HepG2 (cell line): ENCODE results near the gene PRKCD. TPM values are rescaled to one million over a fixed set of nuclear protein-coding genes. Genes with fewer than 3 reads are reported as not detected.
A peak's percentile ranks its signal among the peaks of the same experiment; 100 is the strongest.

Experiments used
- ATAC-seq: fragments of 200-7000 bp; cut with Tn5 transposase; 3 replicates; pipeline ENCODE4 v1.9.1; 2020; ENCODE audit warnings: mild to moderate bottlenecking, moderate library complexity
- BruUV-seq: library from RNA; stranded (reverse); fragments of 400-500 nt; replicated peaks from 2 replicates; lab custom pipeline; 2021; lab: Mats Ljungman, UMichigan
- CTCF ChIA-PET: fragments of 300-600 bp; formaldehyde crosslinking; extraction: SDS; loops from one replicate; lab custom pipeline; 2021; ENCODE audit warnings: low total read pairs, inconsistent platforms, low intra/inter-chr PET ratio; lab: Yijun Ruan, JAX
- POLR2A ChIA-PET: fragments of 350-600 bp; sonication (Branson Sonifier 250); formaldehyde crosslinking; loops from one replicate; lab custom pipeline; 2020; ENCODE audit warnings: antibody characterized with exemption, inconsistent platforms; lab: Yijun Ruan, JAX
- DNase-seq: peaks from one replicate; pipeline ENCODE4 v3.0.0-alpha.2; 2015; ENCODE audit warnings: low spot score
- FAIRE-seq: peaks from 3 replicates; lab custom pipeline; 2011; peaks lifted over from hg19 to GRCh38; lab: Jason Lieb, UNC
- H2AFZ ChIP-seq: one replicate; pipeline ENCODE4 v1.6.1; 2011; ENCODE audit warnings: low read length, inconsistent platforms
- H3K27ac ChIP-seq: fragments of 300-600 bp; 3 replicates; pipeline ENCODE4 v1.8.0; 2011; ENCODE audit warnings: mixed run types, mild to moderate bottlenecking, mixed read lengths, low read length, inconsistent platforms; ENCODE audit not compliant: insufficient read depth; ENCODE audit errors: extremely low read length
- H3K27me3 ChIP-seq, 2 experiments: fragments of 200-600 bp in 1 of 2; 2 replicates in 1 of 2; 3 replicates in 1 of 2; pipeline versions ENCODE4 v1.6.0 to v1.8.0; 2011; ENCODE audit warnings: low read length in 2 of 2, mild to moderate bottlenecking in 2 of 2, moderate library complexity in 2 of 2, inconsistent platforms in 1 of 2; ENCODE audit not compliant: insufficient read depth in 2 of 2, control insufficient read depth in 1 of 2
- H3K36me3 ChIP-seq, 2 experiments: fragments of 200-600 bp in 1 of 2; replicated peaks in 1 of 2; 2 replicates in 1 of 2; 3 replicates in 1 of 2; pipeline versions ENCODE4 v1.5.1 to v1.8.0; 2011; ENCODE audit warnings: low read length in 2 of 2, inconsistent platforms in 1 of 2; ENCODE audit not compliant: insufficient read depth in 2 of 2, control insufficient read depth in 1 of 2
- H3K4me1 ChIP-seq: 2 replicates; pipeline ENCODE4 v1.5.1; 2012; ENCODE audit warnings: low read length, inconsistent platforms; ENCODE audit not compliant: insufficient read depth
- H3K4me2 ChIP-seq: 2 replicates; pipeline ENCODE4 v1.6.0; 2011; ENCODE audit warnings: low read depth, low read length, inconsistent platforms
- H3K4me3 ChIP-seq, 3 experiments: fragments of 200-600 bp in 1 of 3; sonication (generic), shearing (Covaris generic) in 1 of 3; replicated peaks in 1 of 3; 2 replicates each; pipeline ENCODE4 v1.5.1; 2011 to 2016; ENCODE audit warnings: low read length in 3 of 3, inconsistent platforms in 2 of 3, low read depth in 2 of 3, mild to moderate bottlenecking in 2 of 3, control low read depth in 1 of 3, mixed read lengths in 1 of 3; ENCODE audit not compliant: insufficient read depth in 1 of 3
- H3K79me2 ChIP-seq: one replicate; pipeline ENCODE4 v1.6.1; 2011; ENCODE audit warnings: low read length, inconsistent platforms; ENCODE audit not compliant: insufficient read depth
- H3K9ac ChIP-seq: 2 replicates; pipeline ENCODE4 v1.6.0; 2011; ENCODE audit warnings: mild to moderate bottlenecking, low read depth, low read length, inconsistent platforms; ENCODE audit not compliant: insufficient read depth
- H3K9me3 ChIP-seq: 2 replicates; pipeline ENCODE4 v1.5.1; 2012; ENCODE audit warnings: mild to moderate bottlenecking, low read length
- H4K20me1 ChIP-seq: 2 replicates; pipeline ENCODE4 v1.6.0; 2011; ENCODE audit warnings: inconsistent platforms, mild to moderate bottlenecking, low read length, moderate library complexity; ENCODE audit not compliant: insufficient read depth
- PATZ1 ChIP-seq: sonication (generic); formaldehyde crosslinking; IDR thresholded peaks from 2 replicates; pipeline ENCODE4 v1.4.0; 2020; ENCODE audit warnings: missing genetic modification reagents
- ZMYM3 ChIP-seq: sonication (generic); formaldehyde crosslinking; IDR thresholded peaks from 2 replicates; pipeline ENCODE4 v1.5.1; 2020; ENCODE audit warnings: mild to moderate bottlenecking, missing genetic modification reagents
- ZNF629 ChIP-seq: sonication (generic); formaldehyde crosslinking; conservative IDR thresholded peaks from 2 replicates; pipeline ENCODE4 v1.5.0; 2020; ENCODE audit warnings: missing genetic modification reagents
- WGBS: methylation state at CpG from one replicate; pipeline ENCODE4 v1.1.6; 2017; ENCODE audit warnings: low lambda C conversion rate; 5-methylcytosine and 5-hydroxymethylcytosine counted together
- in situ Hi-C: cut with HindIII; loops from 2 replicates; pipeline ENCODE4 v1.10.0; 2017; ENCODE audit warnings: low pct_unique_long_range_greater_than_20kb; ENCODE audit not compliant: extremely low pct_ligation_motif_present
- intact Hi-C: fragments of 100-400 bp; cut with micrococcal nuclease; formaldehyde crosslinking; loops from one replicate; pipeline ENCODE4 v1.10.0; 2022; ENCODE audit not compliant: unreplicated experiment
- polyA plus RNA-seq, 8 experiments: library from polyadenylated mRNA; depleted of rRNA in 3 of 8; stranded (reverse) in 7 of 8; unstranded in 1 of 8; fragments of >200 nt; fragmentation: Illumina TruSeq in 4 of 8; extraction: Trizol in 4 of 8; gene quantifications; 2 replicates each; pipeline versions ENCODE4 v1.2.1 to v1.2.3, GENCODE V29; 2011 to 2016; ENCODE audit warnings: low read depth in 4 of 8, missing spikeins in 1 of 8, mixed read lengths in 1 of 8; ENCODE audit not compliant: insufficient read depth in 1 of 8
- total RNA-seq, 5 experiments: library from RNA; depleted of rRNA; stranded (reverse); fragments of >200 nt; fragmentation: Illumina TruSeq; extraction: Trizol; gene quantifications; 2 replicates each; pipeline ENCODE4 v1.2.3, GENCODE V29; 2016; ENCODE audit warnings: low read depth in 1 of 5
- TF ChIP-seq, protein P1 (sequence below): IDR thresholded peaks from 2 replicates; pipeline ENCODE4 v1.6.1; 2016; ENCODE audit warnings: low read depth, control low read depth

PRKCD gene
- total and polyA plus RNA-seq, 2 of the 13 experiments (the other 11 are each of a cell fraction or from before 2014, with no cell fraction given), result 1.6 to 40.7 TPM

GRCh38 chr3:53163444-53164387 is 2.7 kb downstream of the PRKCD start:
- peaks cover 4 to 6% of the 10 kb centered on the region in 2 experiments; a peak in 2 of 5 replicates for H3K36me3 ChIP-seq
- H3K4me2 ChIP-seq, result peak overlapping the region; percentile 99
- WGBS, result 79% methylated on average over 5 of the region's 6 CpGs
- in situ Hi-C loops, result no loop called here
- H3K4me1 ChIP-seq, result peaks cover 66% of the 10 kb centered on the region
- TF ChIP-seq ZNF629 (peak; percentile 93), ZMYM3 (CRISPR knock-in tag) (peak; percentile 41; the same call in 1 of the 2 replicates), PATZ1 (CRISPR knock-in tag) (0 out of 2 replicates have a peak, but pooled peaks have one; percentile 20)
- TF ChIP-seq, protein P1, sequence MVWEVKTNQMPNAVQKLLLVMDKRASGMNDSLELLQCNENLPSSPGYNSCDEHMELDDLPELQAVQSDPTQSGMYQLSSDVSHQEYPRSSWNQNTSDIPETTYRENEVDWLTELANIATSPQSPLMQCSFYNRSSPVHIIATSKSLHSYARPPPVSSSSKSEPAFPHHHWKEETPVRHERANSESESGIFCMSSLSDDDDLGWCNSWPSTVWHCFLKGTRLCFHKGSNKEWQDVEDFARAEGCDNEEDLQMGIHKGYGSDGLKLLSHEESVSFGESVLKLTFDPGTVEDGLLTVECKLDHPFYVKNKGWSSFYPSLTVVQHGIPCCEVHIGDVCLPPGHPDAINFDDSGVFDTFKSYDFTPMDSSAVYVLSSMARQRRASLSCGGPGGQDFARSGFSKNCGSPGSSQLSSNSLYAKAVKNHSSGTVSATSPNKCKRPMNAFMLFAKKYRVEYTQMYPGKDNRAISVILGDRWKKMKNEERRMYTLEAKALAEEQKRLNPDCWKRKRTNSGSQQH, result no peak
- H3K9ac ChIP-seq, result no peak overlapping the region
- BruUV-seq, result TSS peak; percentile 60
- H2AFZ ChIP-seq, result no peak overlapping the region
- H4K20me1 ChIP-seq, result peaks cover 3% of the 10 kb centered on the region
- ChIA-PET CTCF (interaction anchor here (1.2 kb wide), 1 partner anchor 32 kb away, joined by 4 read pairs; no protein-coding TSS in a partner anchor), POLR2A (interaction anchor here (1.1 kb wide), 2 partner anchors 14 to 29 kb away, joined by 3 read pairs; no protein-coding TSS in a partner anchor)
- intact Hi-C loops, result no loop called here
- DNase-seq (no peak), ATAC-seq (no peak), FAIRE-seq (no peak)
- no peaks in the 10 kb centered on the region for H3K9me3 ChIP-seq
- H3K4me3 ChIP-seq, result peak overlapping the region in 1 of 3 experiments; percentile 87; a peak in 1 of 6 replicates
- H3K27ac ChIP-seq, result no peak overlapping the region
- H3K27me3 ChIP-seq, result no peaks in the 10 kb centered on the region
- H3K79me2 ChIP-seq, result peaks cover 19% of the 10 kb centered on the region
